Hepatocyte (in vitro differentiated cells): ENCODE results near the gene HOXB13.

ENCODE experiments used
- CTCF ChIP-seq: fragments of 200-600 bp; sonication (generic); IDR thresholded peaks from 2 replicates; pipeline ENCODE4 v1.5.1; 2016; ENCODE audit warnings: antibody characterized with exemption, mild to moderate bottlenecking; ENCODE audit not compliant: poor library complexity
- EZH2 ChIP-seq: fragments of 200-600 bp; sonication (generic); IDR thresholded peaks from 2 replicates; pipeline ENCODE4 v1.6.1; 2016; ENCODE audit warnings: antibody characterized with exemption, mild to moderate bottlenecking, borderline replicate concordance

- no peak for TF ChIP-seq CTCF
- no peak for TF ChIP-seq EZH2
Observed at GRCh38 chr17:48717367-48718226, 11.0 kb downstream of the HOXB13 start.
